H1 (cell line): ENCODE results near the gene CCDC148.

Source experiments
- ATF3 ChIP-seq: IDR thresholded peaks from 2 replicates; pipeline ENCODE4 v1.6.1; 2011; ENCODE audit warnings: low read depth, mild to moderate bottlenecking, low read length; ENCODE audit not compliant: insufficient read depth
- BRCA1 ChIP-seq: IDR thresholded peaks from 2 replicates; pipeline ENCODE4 v1.6.1; 2012; ENCODE audit warnings: low read depth, low read length, improper control_type of control experiment
- CBX8 ChIP-seq: fragments of 300-800, 300-1000 bp; sonication (generic); IDR thresholded peaks from 2 replicates; pipeline ENCODE4 v1.7.1; 2016; ENCODE audit warnings: low read depth, low read length, borderline replicate concordance
- CEBPB ChIP-seq: IDR thresholded peaks from 2 replicates; pipeline ENCODE4 v1.6.1; 2012; ENCODE audit warnings: low read depth, low read length
- CTCF ChIP-seq, 3 experiments: IDR thresholded peaks; 1 replicate in 2 of 3; 2 replicates in 1 of 3; pipeline versions ENCODE4 v1.5.1 to v1.6.1; 2011; ENCODE audit warnings: low read length in 3 of 3, mild to moderate bottlenecking in 3 of 3, inconsistent platforms in 2 of 3, low read depth in 1 of 3, moderate library complexity in 1 of 3; ENCODE audit not compliant: insufficient read depth in 1 of 3; ENCODE audit errors: control extremely low read depth in 1 of 3
- E2F6 ChIP-seq: IDR thresholded peaks from 2 replicates; pipeline ENCODE4 v1.6.1; 2012; ENCODE audit warnings: inconsistent platforms
- EGR1 ChIP-seq: IDR thresholded peaks from 2 replicates; pipeline ENCODE4 v1.6.1; 2011; ENCODE audit warnings: low read depth, low read length, borderline replicate concordance
- EP300 ChIP-seq, 2 experiments: IDR thresholded peaks; 1 replicate in 1 of 2; 2 replicates in 1 of 2; pipeline ENCODE4 v1.6.1; 2011 to 2012; ENCODE audit warnings: low read depth in 2 of 2, low read length in 2 of 2, mild to moderate bottlenecking in 2 of 2, borderline replicate concordance in 1 of 2, inconsistent platforms in 1 of 2, moderate library complexity in 1 of 2
- EZH2 ChIP-seq: fragments of 200-600 bp; sonication (generic); IDR thresholded peaks from 2 replicates; pipeline ENCODE4 v1.7.1; 2012; ENCODE audit warnings: low read depth, mild to moderate bottlenecking, moderate library complexity, low read length, inconsistent platforms; ENCODE audit not compliant: severe bottlenecking
- HDAC2 ChIP-seq, 2 experiments: fragments of 300-600 bp in 1 of 2; sonication (generic) in 1 of 2; IDR thresholded peaks; 2 replicates each; pipeline ENCODE4 v1.6.1; 2011 to 2012; ENCODE audit warnings: low read depth in 2 of 2, low read length in 2 of 2, mild to moderate bottlenecking in 2 of 2, moderate library complexity in 2 of 2, borderline replicate concordance in 1 of 2, inconsistent platforms in 1 of 2
- POLR2A ChIP-seq, 2 experiments: IDR thresholded peaks; 1 replicate in 1 of 2; 2 replicates in 1 of 2; pipeline ENCODE4 v1.6.1; 2011; ENCODE audit warnings: low read depth in 2 of 2, low read length in 2 of 2, mild to moderate bottlenecking in 2 of 2; ENCODE audit errors: control extremely low read depth in 1 of 2
- SP4 ChIP-seq: IDR thresholded peaks from 2 replicates; pipeline ENCODE4 v1.6.1; 2012; ENCODE audit warnings: low read length, inconsistent platforms
- YY1 ChIP-seq: IDR thresholded peaks from 2 replicates; pipeline ENCODE4 v1.6.1; 2011; ENCODE audit warnings: low read depth, mild to moderate bottlenecking, low read length

- TF ChIP-seq HDAC2 (IDR thresholded peaks at IDR 0.05; ENCODE audit: borderline replicate concordance in 1 of 2, low read depth in 2 of 2, low read length in 2 of 2), result no peak
- no peak for TF ChIP-seq ATF3
- no peak for TF ChIP-seq CBX8
- no peak for TF ChIP-seq CTCF (IDR thresholded peaks at IDR 0.05; ENCODE audit: control extremely low read depth in 1 of 3, insufficient read depth in 1 of 3, low read depth in 1 of 3, low read length in 3 of 3)
- no peak for TF ChIP-seq CEBPB
- TF ChIP-seq BRCA1, result no peak
- no peak for TF ChIP-seq YY1
- no peak for TF ChIP-seq SP4
- TF ChIP-seq POLR2A (IDR thresholded peaks at IDR 0.05; ENCODE audit: control extremely low read depth in 1 of 2, low read depth in 2 of 2, low read length in 2 of 2), result no peak
- no peak for TF ChIP-seq EZH2
- TF ChIP-seq E2F6, result no peak
- no peak for TF ChIP-seq EGR1
- no peak for TF ChIP-seq EP300 (IDR thresholded peaks at IDR 0.05; ENCODE audit: borderline replicate concordance in 1 of 2, low read depth in 2 of 2, low read length in 2 of 2)
Measured at GRCh38 chr2:158495175-158495574, 38.6 kb upstream of the CCDC148 start.
